ENCODE results near the gene TNFSF13B.
"Not testable (repeated sequence)": the region's sequence is repeated elsewhere in the genome, so short reads cannot be mapped to it uniquely, and the experiment has no call there.

TNFSF13B gene

DNA sequence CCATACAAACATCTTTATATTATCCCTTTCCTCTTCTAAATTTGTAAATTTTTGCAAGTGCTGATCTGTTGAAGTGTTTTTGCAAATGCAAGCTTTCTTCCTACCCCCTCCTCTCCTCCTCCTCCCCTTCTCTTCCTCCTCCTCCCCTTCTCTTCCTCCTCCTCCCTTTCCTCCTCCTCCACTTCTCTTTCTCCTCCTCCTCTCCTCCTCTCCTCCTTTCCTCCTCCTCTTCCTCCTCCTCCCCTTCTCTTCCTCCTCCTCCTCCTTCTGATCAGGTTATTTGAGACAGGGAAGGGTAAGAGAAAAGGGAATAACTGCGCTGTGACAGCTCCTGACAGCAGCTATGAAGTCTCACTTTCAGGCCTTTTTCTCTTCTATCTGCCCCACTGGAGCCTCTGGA is 8.9 kb downstream of the TNFSF13B start:
- no peak for DNase-seq

DNA sequence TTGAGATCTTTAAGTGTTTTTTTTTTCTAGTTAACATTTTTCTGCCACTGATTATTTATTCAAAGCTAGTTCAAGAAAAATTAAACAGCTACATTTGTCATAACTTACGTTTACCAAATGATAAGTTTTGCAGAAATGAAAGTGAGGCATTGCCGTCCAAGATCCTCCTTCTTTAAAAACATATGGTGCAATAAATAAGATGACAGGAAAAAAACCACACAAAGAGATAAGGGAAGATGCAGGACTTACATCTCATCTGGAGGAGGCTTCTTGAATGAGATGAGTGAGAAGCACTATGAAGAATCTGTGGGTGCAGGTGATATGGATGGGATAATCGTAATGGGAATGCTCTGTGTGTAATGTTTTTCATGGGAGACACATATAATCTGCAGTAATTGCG is 12.4 kb downstream of the TNFSF13B start:
- no peak for DNase-seq

DNA sequence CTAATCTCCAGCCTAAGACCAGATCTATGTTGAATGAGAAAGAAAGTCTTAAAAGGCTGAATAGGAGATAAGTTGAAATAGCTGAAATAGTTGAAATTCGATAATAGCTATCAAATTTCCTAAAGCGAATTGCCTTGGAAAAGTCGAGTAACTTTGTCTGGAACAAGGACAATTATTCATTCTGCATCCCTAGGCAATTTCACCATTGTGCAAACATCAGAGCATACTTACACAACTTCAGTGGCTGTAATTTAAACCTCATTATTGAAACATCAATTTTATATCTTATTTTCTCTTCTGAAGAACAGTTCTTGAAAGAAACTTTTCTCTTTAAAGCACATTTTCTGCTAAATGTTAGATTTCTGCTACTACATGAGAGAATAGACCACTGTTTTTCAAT is 13.6 kb downstream of the TNFSF13B start:
- DNase-seq: no peak

DNA sequence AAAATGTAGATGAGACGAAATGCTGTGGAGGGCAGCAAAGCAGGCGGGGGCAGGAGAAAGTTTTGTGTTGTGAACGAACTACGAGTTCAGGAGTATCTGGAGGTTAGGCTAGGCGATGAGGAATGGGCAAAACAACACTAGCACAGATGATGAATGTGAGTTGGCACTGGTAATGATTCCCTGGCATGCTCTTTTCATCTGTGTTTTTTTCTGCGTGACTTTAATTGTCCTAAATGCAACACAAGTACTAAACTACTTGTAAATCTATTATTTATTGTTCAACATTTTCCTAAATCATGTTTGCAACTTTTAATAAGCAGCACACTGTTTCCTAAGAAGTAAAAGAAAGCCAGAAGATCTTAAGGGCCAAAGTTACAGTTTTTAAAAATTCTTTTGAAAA is 19.2 kb downstream of the TNFSF13B start:
- no peak for DNase-seq

DNA sequence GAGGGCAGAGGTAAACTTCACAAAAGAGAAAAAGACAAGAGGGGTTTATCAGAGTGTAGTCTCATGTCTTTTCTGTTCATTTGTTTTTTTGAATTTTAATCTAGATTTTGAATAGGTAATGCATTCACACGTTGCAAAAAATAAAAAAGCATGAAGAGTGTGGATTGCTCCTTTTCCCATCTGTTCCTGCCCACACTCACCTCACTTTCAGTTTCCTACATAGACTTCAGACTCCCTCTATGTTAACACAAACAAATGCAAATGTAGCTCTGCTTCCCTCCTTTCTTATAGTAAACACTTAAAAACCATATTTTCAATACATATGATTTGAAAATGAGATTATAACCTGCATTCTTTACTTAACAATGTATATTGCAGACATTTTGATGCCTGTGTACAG is 20.3 kb downstream of the TNFSF13B start:
- DNase-seq: no peak

DNA sequence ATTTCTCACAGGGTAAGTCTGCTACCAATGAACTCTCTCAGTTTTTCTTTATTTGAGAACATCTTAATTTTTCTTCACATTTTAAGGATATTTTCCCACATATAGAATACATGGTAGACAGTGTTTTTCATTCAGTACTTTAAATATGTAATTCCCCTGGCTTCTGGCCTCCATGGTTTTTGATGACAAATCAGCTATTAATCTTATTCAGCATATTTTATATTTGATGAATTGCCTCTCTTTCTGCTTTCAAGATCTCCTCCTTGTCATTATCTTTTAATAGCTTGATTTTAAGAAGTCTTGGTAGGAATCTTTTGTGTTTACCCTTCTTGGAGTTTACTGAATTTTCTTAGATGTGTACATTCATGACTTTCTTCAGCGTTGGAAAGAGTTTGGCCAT is 27.6 kb downstream of the TNFSF13B start:
- DNase-seq: no peak

DNA sequence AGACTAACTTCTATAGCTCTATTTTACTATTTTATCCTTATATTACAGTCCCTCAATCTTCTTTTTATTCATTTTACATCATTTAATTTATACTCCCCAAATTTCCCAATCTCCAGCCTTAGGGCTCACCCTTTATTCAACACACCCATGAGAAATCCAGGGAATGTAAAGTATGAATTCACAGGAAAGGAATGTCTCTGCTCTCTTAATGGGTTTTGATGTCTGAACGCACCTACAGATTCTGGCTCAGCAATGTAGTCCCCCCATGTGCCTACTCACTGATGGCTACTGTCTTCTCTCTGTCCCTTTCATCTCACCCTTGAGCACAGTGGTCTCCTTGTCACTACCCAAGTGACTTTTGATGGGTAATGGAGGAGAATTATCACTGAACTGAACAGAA is 32.8 kb downstream of the TNFSF13B start:
- no peak for DNase-seq

DNA sequence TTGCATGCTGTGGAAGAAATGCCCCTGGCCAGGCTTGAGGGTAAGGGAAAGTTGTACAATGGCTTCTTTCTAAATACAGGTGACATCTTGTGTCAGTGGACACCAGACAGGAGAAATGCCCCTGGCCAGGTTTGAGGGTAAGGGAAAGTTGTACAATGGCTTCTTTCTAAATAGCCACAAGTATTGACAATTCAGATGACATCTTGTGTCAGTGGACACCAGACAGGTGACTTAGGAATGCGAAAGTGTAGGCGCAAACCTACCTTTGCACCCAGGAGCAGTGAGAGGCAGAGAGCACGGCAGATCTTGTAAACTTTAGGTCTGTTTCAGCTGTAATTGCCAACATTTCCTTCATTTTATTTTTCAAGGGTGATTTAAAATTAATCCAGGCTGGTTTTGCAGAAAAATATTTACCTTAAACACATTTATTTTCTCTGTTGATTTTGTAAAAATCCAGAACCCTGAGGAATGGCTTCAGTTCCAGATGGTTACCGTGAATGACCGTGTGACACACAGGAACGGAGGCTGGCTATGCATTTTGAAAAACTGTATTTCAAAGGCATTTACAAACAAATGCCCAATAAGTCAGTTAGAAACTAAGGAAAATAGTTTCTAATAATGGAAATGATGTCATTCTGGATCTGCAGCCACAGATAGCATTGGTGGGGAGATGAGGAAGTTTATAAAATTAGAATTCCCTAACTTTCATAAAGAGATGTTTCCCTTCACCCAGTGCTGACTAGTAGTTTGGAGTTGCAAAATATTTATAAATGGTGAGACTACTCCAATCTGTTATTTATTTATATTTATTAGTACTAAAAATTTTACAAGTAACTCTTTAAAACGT is 34.9 kb downstream of the TNFSF13B start:
- DNase-seq: no peak

DNA sequence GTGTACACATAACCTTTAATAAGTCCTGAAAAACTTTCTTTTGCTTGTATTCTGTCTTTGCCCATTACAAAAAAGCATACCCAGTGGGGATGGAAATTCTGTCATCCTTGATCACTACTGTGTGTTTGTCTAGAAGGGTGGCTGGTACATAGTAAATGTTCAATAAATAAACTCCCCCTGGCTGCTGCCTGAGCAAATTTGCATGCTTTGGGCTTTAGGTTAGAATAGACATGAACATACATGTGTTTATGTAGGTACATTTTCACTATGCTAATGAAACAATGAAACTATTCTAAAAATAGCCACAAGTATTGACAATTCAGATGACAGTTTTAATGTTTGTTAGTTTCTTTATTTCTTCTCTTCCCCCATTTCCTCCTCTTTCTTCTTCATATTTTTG is 36.1 kb downstream of the TNFSF13B start:
- no peak for DNase-seq

DNA sequence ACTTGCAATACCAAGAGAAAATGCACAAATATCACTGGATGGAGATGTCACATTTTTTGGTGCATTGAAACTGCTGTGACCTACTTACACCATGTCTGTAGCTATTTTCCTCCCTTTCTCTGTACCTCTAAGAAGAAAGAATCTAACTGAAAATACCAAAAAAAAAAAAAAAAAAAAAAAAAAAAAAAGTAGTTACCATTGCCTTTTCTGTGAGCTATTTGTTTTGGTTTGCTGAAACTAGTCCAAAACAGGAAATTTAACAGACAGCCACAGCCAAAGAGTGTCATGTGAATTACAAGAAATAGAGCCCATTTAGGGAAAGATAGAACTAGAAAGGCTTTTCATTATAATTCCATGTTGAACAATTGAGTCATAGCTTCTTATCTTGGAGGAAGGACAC is 37.3 kb downstream of the TNFSF13B start:
- no peak for DNase-seq

DNA sequence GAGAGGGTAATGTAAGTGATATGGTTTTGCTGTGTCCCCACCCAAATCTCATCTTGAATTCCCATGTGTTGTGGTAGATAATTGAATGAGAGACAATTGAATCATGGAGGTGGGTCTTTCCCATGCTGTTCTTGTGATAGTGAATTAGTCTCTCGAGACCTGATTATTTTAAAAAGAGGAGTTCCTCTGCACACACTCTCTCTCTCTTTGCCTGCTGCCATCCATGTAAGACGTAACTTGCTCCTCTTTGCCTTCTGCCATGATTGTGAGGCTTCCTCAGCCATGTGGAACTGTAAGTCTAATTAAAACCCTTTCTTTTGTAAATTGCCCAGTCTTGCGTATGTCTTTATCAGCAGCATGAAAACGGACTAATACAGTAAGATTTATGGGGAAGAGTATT is 42.1 kb downstream of the TNFSF13B start:
- DNase-seq: not testable (repeated sequence)

DNA sequence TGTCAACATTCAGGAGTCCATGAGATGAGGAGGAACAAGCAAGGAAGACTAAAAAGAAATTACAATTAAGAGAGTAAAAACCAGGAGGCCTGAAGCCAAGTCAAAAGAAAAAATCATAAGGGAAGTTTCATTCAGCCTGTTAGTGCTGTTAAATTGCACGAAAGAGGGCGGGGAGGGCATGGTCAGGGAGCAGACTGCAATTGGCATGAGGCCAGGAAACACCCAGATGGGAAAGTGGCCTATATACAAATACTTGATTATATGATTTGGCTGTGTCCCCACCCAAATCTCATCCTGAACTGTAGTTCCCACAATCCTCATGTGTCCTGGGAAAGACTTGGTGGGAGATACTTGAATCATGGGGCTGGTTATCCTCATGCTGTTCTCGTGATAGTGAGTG is 43.9 kb downstream of the TNFSF13B start:
- DNase-seq: no peak

DNA sequence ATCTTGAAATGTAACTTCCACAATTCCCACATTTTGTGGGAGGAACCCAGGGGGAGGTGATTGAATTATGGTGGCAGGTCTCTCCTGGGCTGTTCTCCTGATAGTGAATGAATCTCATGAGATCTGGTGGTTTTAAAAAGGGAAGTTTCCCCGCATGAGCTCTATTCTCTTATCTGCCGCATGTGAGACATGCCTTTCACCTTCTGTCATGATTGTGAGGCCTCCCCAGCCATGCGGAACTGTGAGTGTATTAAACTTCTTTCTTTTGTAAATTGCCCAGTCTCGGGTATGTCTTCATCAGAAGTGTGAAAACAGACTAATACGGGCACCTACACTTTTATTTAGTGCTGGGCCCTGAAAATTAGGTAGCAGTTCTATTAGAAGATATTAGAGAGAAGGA is 45.8 kb downstream of the TNFSF13B start:
- DNase-seq: no peak

DNA sequence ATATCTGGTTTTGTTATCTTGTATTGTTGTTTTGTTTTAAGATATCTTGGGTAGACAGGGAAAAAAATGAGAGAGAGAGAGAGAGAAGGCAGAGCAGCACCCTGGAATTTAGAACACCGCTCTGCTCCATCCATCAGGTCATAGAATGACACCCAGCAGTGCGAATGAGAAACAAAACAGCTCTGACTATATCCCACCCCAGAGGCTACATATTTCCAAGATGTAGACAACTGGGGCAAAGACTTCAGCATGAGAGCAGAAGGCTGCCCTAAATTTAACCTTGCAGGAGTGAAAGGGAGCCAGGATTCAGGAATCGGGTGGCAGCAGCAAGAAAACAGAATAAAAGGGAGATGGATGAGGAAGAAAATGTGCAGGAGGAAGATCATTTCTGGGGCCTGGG is 46.5 kb downstream of the TNFSF13B start:
- no peak for DNase-seq

DNA sequence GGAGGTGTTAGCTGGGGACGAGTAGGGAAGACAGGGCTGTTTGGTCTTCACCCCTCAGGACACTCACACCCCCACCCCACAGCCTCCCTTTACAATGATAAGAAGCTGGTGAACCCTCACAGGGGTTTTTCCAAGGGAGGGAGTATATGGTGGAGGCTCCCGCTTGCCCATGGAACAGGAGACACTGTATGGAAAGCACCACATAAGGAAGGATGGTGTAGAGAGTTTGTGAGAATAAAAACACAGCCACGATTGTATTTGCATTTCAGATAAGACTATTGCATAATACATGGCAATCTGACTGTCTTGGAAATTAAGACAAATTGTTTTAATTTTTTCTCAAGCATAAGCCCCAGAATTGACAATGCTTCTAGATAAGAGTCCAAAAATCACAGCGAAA is 46.9 kb downstream of the TNFSF13B start:
- DNase-seq: no peak

DNA sequence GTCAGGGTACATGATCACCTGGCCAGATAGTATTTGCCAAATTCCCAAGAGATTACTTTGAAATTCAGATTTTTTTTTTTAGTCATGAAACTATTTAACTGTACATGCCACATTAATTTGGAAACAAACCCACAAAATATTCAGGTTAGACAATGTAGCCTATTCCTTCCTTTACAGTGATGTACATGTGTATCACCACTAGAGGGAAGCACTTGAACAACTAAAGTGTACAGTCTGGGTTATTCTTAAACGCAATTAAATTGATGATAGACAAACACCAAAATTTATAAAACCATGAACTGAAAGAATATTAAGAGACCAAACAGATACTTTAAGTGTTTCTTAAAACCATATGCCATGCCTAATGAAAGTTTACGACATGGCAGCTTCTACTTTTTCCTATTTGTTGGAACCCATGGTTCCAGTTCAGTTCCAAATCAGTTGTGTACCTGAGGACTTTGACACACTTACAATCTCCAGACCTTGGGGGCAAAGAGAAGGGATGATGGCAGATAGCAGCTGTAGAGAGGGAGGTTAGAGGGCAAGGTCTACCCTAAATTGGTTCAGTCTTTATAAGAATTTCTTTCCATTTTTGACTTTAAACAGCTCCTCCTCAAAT is 52.8 kb downstream of the TNFSF13B start:
- DNase-seq: no peak

DNA sequence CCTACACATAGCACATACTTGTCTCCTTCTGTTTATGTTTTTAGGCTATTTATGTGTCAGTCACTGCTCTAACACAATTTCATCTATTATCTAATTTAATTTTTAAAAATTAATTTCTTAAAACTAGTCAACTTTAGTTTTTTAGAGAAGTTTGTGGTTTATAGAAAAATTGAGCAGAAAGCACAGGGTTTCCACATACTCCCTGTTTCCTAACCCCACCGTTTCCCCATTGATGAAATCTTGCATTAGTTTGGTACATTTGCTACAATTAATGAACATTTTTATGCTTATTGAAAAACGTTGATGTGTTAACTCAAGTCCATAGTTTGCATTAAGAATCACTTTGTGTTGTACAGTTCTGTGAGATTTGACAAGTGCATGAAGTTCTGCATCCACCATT is 53.5 kb downstream of the TNFSF13B start:
- no peak for DNase-seq

DNA sequence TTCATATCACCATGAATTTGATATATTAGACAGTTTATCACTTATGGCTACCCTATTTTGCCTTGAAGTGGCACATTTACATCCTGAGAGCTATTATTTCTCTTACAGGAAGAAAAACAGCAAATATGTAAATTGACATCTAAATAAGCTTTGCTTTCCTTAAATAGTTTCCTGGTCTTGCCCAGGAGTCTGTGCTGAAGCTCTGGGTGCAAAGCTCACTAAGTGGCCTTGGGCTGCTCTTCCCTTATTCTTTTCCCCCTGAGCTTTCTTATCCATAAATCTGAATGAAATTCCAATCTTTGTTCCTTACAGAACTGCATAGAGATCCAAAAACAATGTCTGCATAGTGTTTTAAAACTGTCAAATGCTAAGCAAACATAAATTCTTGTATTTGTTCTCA is 56.3 kb downstream of the TNFSF13B start:
- no peak for DNase-seq

DNA sequence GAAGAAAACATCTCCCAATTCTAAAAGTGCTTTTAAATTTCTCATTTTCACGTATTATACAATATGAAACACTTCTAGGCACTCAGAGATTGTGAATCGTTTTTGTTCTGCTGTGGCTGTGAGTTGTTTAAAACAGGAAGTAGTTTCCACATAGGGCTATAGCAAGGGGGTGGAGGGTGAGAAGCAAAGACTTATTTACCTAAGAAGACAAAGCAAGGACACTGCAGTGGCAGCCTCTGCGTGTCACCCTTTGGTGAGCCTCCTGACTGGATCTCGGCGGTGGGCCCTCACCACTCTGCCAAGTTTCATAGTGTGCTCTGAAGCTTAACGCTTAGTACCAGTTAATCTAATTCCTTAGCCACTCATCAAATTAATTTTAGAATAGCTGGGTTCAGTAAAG is 56.8 kb downstream of the TNFSF13B start:
- no peak for DNase-seq

DNA sequence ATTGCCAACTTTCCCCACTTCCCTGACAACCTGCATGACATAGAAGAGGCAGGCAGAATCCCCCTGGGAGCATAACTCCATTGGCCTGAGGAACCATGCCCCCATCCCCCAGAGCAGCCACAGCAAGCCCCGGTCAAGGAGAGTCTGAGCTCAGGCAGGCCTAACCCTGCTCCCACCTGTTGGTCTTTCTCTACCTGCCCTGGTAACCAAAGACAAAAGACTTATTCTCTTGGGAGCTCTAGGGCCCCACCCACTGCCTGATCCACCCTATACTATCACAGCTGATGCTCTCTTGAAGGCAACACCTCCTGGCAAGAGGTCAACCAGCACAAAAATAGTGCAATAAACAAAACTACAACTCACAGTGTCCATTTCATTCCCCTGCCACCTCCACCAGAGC is 59.3 kb downstream of the TNFSF13B start:
- DNase-seq: no peak

DNA sequence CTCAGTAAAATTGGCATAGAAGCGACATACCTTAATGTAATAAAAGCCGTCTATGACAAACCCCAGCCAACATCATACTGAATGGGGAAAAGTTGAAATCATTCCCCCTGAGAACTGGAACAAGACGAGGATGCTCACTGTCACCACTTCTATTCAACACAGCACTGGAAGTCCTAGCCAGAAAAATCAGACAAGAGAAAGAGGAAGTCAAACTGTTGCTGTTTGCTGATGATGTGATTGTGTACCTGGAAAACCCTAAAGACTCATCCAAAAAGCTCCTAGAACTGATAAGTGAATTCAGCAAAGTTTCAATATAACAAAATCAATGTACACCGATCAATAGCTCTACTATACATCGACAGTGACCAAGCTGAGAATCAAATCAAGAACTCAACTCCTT is 63.3 kb downstream of the TNFSF13B start:
- no peak for DNase-seq

DNA sequence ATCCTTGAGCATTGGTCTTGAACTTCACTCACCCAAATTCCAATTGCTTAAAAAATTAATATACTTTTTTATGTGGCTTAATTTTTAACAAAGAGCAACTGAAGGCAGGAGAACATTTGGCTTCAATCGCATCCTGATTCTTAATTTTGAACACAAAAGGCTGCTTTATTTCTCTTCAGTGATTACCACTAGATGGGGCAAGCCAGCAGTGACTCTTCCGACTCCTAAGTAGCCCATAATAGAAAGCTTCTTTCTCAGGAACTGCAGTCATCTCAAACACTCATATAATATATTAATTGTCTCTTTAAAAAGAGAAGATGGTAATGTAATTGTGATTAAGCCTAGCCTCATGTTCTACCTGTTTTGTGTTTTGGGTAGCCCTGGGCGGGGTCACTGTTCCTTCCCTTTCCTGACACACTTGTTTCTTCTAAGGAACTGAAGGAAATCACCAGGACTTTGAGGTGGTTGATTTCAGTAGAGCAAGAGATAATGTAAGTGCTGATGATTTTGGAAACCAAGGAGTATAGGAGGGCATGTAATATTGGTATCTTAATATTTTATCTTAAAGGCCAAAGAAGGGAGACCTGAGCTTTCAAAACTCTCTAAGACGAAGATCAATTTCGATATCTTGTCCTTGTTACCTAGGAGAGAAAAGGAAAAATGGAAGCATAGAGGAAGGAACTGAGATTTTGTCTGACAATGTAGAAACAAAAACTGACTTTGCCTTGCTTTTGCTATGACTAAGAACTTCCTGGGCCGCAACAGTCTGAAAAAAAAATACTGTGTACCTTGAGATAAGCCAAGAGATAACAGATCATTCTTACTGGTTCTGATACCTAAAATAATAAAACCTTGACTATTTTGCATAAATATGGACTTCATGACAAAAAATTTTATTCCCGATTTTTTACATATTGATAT is 73.1 kb downstream of the TNFSF13B start:
- DNase-seq: peak in 6 of 56 donors; percentile 1 to 24 (median 6)

All from nucleus accumbens (tissue), 56 donors.